Thoracic aorta (tissue), 2 donors: ENCODE results near the gene DNAJC5G. TPM values are rescaled to one million over a fixed set of nuclear protein-coding genes. Genes with fewer than 3 reads are reported as not detected.
"Not testable (repeated sequence)": the region's sequence is repeated elsewhere in the genome, so short reads cannot be mapped to it uniquely, and the experiment has no call there.

Experiments
- ATAC-seq: fragments of 150-250 bp; one replicate; pipeline ENCODE4 v1.8.0; 2017; ENCODE audit warnings: low read depth; ENCODE audit not compliant: insufficient number of reproducible peaks, low FRiP score
- DNase-seq: peaks from one replicate; pipeline ENCODE4 v3.0.0-alpha.2; 2020; ENCODE audit warnings: low spot score
- H3K27ac ChIP-seq, 2 donors: fragments of 200-600 bp; sonication (generic); 1 replicate in 1 of 2; 2 replicates in 1 of 2; pipeline ENCODE4 v1.5.1; 2016; ENCODE audit warnings: mild to moderate bottlenecking in 2 of 2, moderate library complexity in 2 of 2
- H3K27me3 ChIP-seq: fragments of 200-600 bp; sonication (generic); replicated peaks from 2 replicates; pipeline ENCODE4 v1.6.0; 2016; ENCODE audit warnings: mild to moderate bottlenecking; ENCODE audit not compliant: insufficient read depth
- H3K36me3 ChIP-seq: fragments of 200-600 bp; sonication (generic); one replicate; pipeline ENCODE4 v1.5.1; 2016
- H3K4me1 ChIP-seq, 2 donors: fragments of 200-600 bp; sonication (generic); 1 replicate in 1 of 2; 2 replicates in 1 of 2; pipeline versions ENCODE4 v1.5.1 to v1.6.0; 2016; ENCODE audit warnings: low read depth in 2 of 2, mild to moderate bottlenecking in 1 of 2; ENCODE audit not compliant: control insufficient read depth in 1 of 2
- H3K4me3 ChIP-seq: fragments of 200-600 bp; sonication (generic); 2 replicates; pipeline ENCODE4 v1.5.1; 2016; ENCODE audit warnings: mild to moderate bottlenecking
- H3K9me3 ChIP-seq: fragments of 200-600 bp; sonication (generic); 2 replicates; pipeline ENCODE4 v1.5.1; 2016
- CTCF ChIP-seq: fragments of 200-600 bp; sonication (generic); IDR thresholded peaks from one replicate; pipeline ENCODE4 v1.5.1; 2019; ENCODE audit warnings: antibody characterized with exemption
- total RNA-seq, 2 donors: library from RNA; depleted of rRNA; stranded (reverse); fragments of >200 nt; gene quantifications; one replicate each; pipeline versions ENCODE4 v1.1.0 to v1.2.3, GENCODE V29; 2016

DNAJC5G gene
- total RNA-seq, 2 donors from 2014 or later, result 0.68 TPM; not detected in 1

DNA sequence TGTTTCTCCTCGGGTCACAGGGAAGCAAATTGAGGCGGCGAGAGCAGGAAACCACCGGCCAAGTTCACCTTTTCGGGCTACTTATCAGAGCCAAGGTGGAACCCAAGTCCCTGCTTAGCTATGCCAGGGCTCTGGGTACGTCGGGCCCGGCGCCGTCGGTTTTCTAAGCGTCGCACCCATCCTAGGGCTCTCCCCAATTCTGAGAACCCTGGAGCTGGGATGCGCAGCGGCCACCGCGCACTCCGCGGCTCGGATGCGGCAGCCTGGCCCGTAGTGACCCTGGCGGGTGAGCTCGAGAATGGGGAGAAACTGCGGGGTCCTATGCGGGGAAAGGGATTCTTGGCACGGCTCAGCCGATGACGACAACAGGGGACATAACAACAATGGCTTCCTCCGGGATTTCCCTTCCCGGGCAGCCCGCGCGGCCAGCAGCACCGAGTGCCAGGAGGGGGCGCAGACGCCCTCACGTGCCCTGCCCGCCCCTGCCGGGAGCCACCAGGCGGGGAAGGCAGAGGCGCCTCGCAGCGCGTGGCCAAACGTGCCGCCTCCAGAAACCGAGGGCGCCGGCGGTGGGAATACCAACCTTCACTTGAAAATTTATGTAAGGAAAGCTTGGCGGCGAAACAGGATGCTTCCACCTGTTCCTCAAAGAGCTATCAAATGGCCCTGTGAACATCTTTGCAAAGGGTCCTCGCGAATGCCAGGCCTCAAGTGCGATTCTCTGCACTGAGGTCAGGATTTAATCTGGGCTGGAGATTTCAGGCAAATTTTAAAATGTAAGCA lies 10.3 kb upstream of the DNAJC5G start:
- DNase-seq (no peak), ATAC-seq (no peak)
- Histone ChIP-seq H3K4me1 (peaks cover 11 to 38% of the 10 kb centered on the region in 2 donors), H3K27ac (no peak overlapping the region), H3K27me3 (peaks cover 13% of the 10 kb centered on the region), H3K36me3 (no peaks in the 10 kb centered on the region), H3K4me3 (peak overlapping the region; percentile 71), H3K9me3 (no peaks in the 10 kb centered on the region)
- TF ChIP-seq CTCF, result peak; percentile 43

DNA sequence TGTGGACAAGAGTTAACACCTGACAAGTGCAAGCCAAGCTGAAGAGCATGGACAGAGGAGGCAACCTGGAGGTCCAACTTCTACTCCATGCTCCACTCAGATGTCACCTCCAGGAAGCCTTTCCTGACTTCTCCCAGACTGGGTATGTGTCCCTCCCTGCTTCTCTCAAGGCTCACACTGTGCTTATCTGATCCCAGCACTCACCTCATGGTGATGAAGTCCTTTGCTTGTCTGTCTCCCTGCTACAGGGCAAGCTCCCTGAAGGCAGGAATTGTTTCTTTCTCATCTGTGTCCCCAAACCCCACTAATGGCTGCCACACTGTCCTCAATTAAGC lies 9.7 kb upstream of the DNAJC5G start:
- no peak for ATAC-seq
- TF ChIP-seq CTCF, result no peak
- peaks cover 13% of the 10 kb centered on the region for H3K27me3 ChIP-seq
- H3K4me3 ChIP-seq, result no peak overlapping the region
- no peak overlapping the region for H3K27ac ChIP-seq
- H3K9me3 ChIP-seq, result no peaks in the 10 kb centered on the region
- no peaks in the 10 kb centered on the region for H3K36me3 ChIP-seq
- DNase-seq, result no peak
- peaks cover 11 to 38% of the 10 kb centered on the region in 2 donors for H3K4me1 ChIP-seq

DNA sequence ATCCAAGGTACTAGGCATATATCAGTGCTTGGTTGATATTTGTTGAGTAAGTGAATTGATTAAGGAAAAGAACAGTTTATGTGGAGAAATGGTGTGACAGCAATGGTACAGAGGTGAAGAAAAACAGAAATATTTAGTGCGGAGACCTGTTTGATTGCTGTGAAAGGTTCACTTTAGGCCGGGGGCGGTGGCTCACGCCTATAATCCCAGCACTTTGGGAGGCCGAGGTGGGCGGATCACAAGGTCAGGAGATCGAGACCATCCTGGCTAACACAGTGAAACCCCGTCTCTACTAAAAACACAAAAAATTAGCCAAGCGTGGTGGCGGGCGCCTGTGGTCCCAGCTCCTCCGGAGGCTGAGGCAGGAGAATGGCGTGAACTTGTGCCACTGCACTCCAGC lies 6.9 kb upstream of the DNAJC5G start:
- ATAC-seq, DNase-seq, H3K27ac ChIP-seq, H3K36me3 ChIP-seq, H3K9me3 ChIP-seq, H3K4me3 ChIP-seq: not testable (repeated sequence)
- peaks cover 11% of the 10 kb centered on the region for H3K27me3 ChIP-seq
- peaks cover 11 to 19% of the 10 kb centered on the region in 2 donors for H3K4me1 ChIP-seq

- no peak for TF ChIP-seq CTCF
- H3K27me3 ChIP-seq, result no peaks in the 10 kb centered on the region
- DNase-seq, result no peak
These were observed 5.1 kb upstream of the DNAJC5G start for GRCh38 chr2:27270131-27270530.

DNA sequence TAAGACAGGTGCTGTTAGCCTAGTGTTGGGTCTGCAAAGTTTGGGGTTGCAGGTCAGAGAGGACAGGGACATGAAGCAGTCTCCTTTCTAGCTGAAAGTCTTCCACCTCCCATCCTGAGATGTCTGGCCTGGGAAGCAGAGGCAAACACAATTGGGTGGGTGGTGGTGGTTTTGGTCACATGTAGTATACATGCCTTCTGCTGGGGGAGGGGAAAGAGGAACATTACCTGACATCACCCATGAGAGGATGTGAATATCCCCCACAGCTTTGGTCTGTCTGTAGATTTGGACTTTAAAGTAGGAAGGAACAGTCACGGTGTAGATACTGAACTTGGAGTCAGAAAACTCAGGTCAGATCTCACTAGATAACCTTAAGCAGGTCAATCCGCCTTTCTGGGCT lies 4.6 kb upstream of the DNAJC5G start:
- no peak for TF ChIP-seq CTCF
- Histone ChIP-seq H3K27me3 (no peaks in the 10 kb centered on the region), H3K4me1 (no peaks in the 10 kb centered on the region), H3K27ac (no peak overlapping the region), H3K36me3 (no peaks in the 10 kb centered on the region), H3K9me3 (no peaks in the 10 kb centered on the region), H3K4me3 (no peak overlapping the region)
- DNase-seq (no peak), ATAC-seq (no peak)

More at GRCh38 chr2:27270131-27270530, 5.1 kb upstream of the DNAJC5G start:
- H3K4me1 ChIP-seq, result peaks cover 0 to under 1% of the 10 kb centered on the region in 2 donors
- ATAC-seq, result no peak
- H3K36me3 ChIP-seq, result no peaks in the 10 kb centered on the region
- no peak overlapping the region for H3K27ac ChIP-seq
- H3K4me3 ChIP-seq, result no peak overlapping the region
- no peaks in the 10 kb centered on the region for H3K9me3 ChIP-seq
